GM13977 (cell line): ENCODE measurements around the gene CLEC1B.
"Not testable (repeated sequence)": the region's sequence is repeated elsewhere in the genome, so short reads cannot be mapped to it uniquely, and the experiment has no call there.

Experiments
- DNase-seq: peaks from one replicate; pipeline ENCODE4 v3.0.0; 2012; ENCODE audit warnings: low spot score
- CTCF ChIP-seq: IDR thresholded peaks from 2 replicates; pipeline ENCODE4 v1.5.1; 2012; ENCODE audit warnings: mild to moderate bottlenecking, control low read depth; ENCODE audit not compliant: insufficient read depth; ENCODE audit errors: extremely low read depth, missing control alignments
- in situ Hi-C: fragments of 300-500 bp; cut with MboI; formaldehyde crosslinking; loops from one replicate; pipeline ENCODE4 v1.12.0; 2022; ENCODE audit warnings: low sequenced_read_pairs, low pct_unique_long_range_greater_than_20kb, mixed read lengths, inconsistent platforms; ENCODE audit not compliant: unreplicated experiment

The CLEC1B gene

DNA sequence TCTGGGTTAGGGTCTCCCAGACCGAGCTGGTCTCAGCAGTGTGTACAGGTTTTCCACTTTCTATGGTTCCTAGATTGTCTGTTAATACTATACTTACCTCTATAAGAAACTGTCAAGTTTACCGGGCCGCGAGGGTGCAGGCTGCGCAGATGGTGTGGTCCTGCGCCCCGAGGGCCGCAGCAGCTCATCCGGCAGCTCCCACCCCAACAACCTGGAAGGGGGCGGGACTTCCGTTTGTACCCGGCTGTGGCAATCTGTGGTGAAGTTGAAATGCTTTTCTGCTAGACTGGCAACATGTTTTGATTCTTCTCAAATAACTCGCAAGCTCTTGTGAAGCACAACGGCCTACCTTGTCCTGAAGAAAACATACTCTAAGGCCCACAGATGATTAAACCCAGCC lies 31.5 kb upstream of the CLEC1B start, which contains the start of gene CLEC9A:
TSS of gene CLEC9A (plus strand) at position 237 of the 400 bp plus-strand sequence. CDS start 22,006 bp downstream, outside the sequence.
- in situ Hi-C loops, result loop anchor here (25.0 kb wide), 1 partner anchor 107 kb away; the partner anchor contains the start of gene CLEC7A
- no peak for DNase-seq
- no peak for TF ChIP-seq CTCF

GRCh38 chr12:10027721-10028120 lies 28.8 kb upstream of the CLEC1B start:
- DNase-seq, result no peak
- TF ChIP-seq CTCF, result no peak
- in situ Hi-C loops, result loop anchor here (25.0 kb wide), 1 partner anchor 110 kb away; the partner anchor contains the start of gene CLEC7A

- no peak for DNase-seq
- no peak for TF ChIP-seq CTCF
- in situ Hi-C loops, result loop anchor here (25.0 kb wide), 1 partner anchor 110 kb away; the partner anchor contains the start of gene CLEC7A
Measured at GRCh38 chr12:10027311-10027710, 28.4 kb upstream of the CLEC1B start.

GRCh38 chr12:10026666-10027065 lies 27.7 kb upstream of the CLEC1B start:
- in situ Hi-C loops, result loop anchor here (25.0 kb wide), 1 partner anchor 111 kb away; the partner anchor contains the start of gene CLEC7A
- DNase-seq, result not testable (repeated sequence)

DNA sequence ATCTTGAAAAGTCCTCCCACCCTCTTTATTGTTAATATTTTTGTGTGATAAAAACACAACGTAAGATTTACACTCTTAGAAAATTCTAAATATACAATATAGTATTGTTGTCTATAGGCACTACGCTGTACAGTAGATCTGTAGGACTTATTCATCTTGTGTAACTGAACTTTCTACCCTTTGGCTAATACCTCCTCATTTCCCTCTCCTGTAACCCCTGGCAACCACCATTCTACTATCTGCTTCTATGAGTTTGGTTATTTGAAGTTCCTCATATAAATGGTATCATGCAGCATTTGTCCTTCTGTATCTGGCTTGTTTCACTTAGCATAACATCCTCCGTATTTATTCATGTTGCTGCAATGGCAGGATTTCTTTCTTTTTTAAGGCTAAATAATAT lies 26.3 kb upstream of the CLEC1B start:
- DNase-seq, result no peak
- TF ChIP-seq CTCF, result no peak
- in situ Hi-C loops, result loop anchor here (25.0 kb wide), 1 partner anchor 112 kb away; the partner anchor contains the start of gene CLEC7A

DNA sequence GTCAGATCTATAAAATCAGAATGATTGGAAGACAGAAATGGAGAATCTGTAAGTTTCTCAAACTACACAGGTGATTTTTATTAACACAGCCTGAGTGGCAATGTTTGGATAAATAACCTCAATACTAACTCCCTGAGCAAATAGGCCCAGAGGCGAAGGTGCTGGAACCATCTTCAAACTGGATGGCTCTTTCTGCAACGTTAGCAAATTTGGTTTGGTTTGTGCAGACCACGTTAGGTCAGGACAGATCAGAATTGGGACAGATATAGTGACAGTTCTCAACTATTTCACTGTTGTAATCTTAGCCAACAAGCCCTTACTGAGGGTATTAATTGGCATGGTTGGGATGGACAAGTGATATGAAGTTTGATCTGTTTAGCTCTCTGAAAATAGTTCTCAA lies 22.4 kb upstream of the CLEC1B start:
- TF ChIP-seq CTCF, result no peak
- in situ Hi-C loops, result no loop called here
- DNase-seq, result no peak

- in situ Hi-C loops, result no loop called here
- DNase-seq, result no peak
- TF ChIP-seq CTCF, result no peak
Measured at GRCh38 chr12:10018386-10018785, 19.5 kb upstream of the CLEC1B start.
